Small intestine (tissue), 7 donors: ENCODE measurements around the gene RNLS. TPM values are rescaled to one million over a fixed set of nuclear protein-coding genes. Genes with fewer than 3 reads are reported as not detected.

Source experiments
- DNase-seq, 2 donors: peaks; one replicate each; pipeline versions ENCODE4 v3.0.0 to v3.0.0-alpha.2; 2013
- FAIRE-seq: peaks from 2 replicates; lab custom pipeline; 2012; peaks lifted over from hg19 to GRCh38; lab: Jason Lieb, UNC
- H3K27ac ChIP-seq, 3 donors: one replicate each; pipeline ENCODE4 v1.5.1; 2013; ENCODE audit warnings: low read length in 2 of 3, mild to moderate bottlenecking in 2 of 3, control low read depth in 1 of 3, inconsistent platforms in 1 of 3, low read depth in 1 of 3, moderate library complexity in 1 of 3
- H3K27me3 ChIP-seq, 3 donors: one replicate each; pipeline ENCODE4 v1.6.1; 2013; ENCODE audit warnings: low read length in 3 of 3, inconsistent platforms in 1 of 3; ENCODE audit not compliant: control insufficient read depth in 3 of 3, insufficient read depth in 3 of 3
- H3K36me3 ChIP-seq, 3 donors: one replicate each; pipeline ENCODE4 v1.6.1; 2013; ENCODE audit warnings: low read length in 3 of 3, inconsistent platforms in 1 of 3, low read depth in 1 of 3, mild to moderate bottlenecking in 1 of 3, moderate library complexity in 1 of 3; ENCODE audit not compliant: control insufficient read depth in 3 of 3, insufficient read depth in 2 of 3
- H3K4me1 ChIP-seq, 3 donors: one replicate each; pipeline ENCODE4 v1.6.1; 2013; ENCODE audit warnings: low read length in 2 of 3, inconsistent platforms in 1 of 3, low read depth in 1 of 3, mild to moderate bottlenecking in 1 of 3, moderate library complexity in 1 of 3; ENCODE audit not compliant: control insufficient read depth in 3 of 3, insufficient read depth in 2 of 3
- H3K4me3 ChIP-seq, 3 donors: one replicate each; pipeline ENCODE4 v1.5.1; 2013; ENCODE audit warnings: low read length in 3 of 3, control low read depth in 1 of 3, inconsistent platforms in 1 of 3, low read depth in 1 of 3, mild to moderate bottlenecking in 1 of 3, moderate library complexity in 1 of 3
- H3K9me3 ChIP-seq, 2 donors: one replicate each; pipeline ENCODE4 v1.6.1; 2013; ENCODE audit warnings: low read depth in 1 of 2, low read length in 1 of 2; ENCODE audit not compliant: control insufficient read depth in 2 of 2, insufficient read depth in 1 of 2
- WGBS, 3 donors: extraction: QIAGEN DNeasy Blood & Tissue Kit; methylation state at CpG; one replicate each; pipeline ENCODE4 v1.1.7; 2013; 5-methylcytosine and 5-hydroxymethylcytosine counted together
- polyA plus RNA-seq, 4 donors: library from polyadenylated mRNA; stranded (reverse) in 3 of 4; unstranded in 1 of 4; fragments of 200-250 nt in 3 of 4; fragments of 120-200 nt in 1 of 4; gene quantifications; one replicate each; pipeline versions ENCODE4 v1.2.1 to v1.2.3, GENCODE V29; 2013
- donor health status: healthy with polysubstance abuse.
- donor health status: control.
- donor health status: control.
- donor health status: Bipolar disorder and iron deficiency.
- donor health status: healthy.

Gene RNLS
- polyA plus RNA-seq, 4 donors, result 8.6 to 24.0 (median 12.8) TPM

- DNase-seq, result peak in 1 of 2 donors; percentile 7
- no peaks in the 10 kb centered on the region for H3K4me1 ChIP-seq
- no peaks in the 10 kb centered on the region for H3K36me3 ChIP-seq
- FAIRE-seq, result no peak
- no peaks in the 10 kb centered on the region for H3K9me3 ChIP-seq
- H3K27me3 ChIP-seq, result no peaks in the 10 kb centered on the region
- H3K4me3 ChIP-seq, result no peak overlapping the region
- no peak overlapping the region for H3K27ac ChIP-seq
Measured at GRCh38 chr10:88437411-88437810, 145.7 kb downstream of the RNLS start.

GRCh38 chr10:88433565-88434186 is 149.4 kb downstream of the RNLS start:
- no peaks in the 10 kb centered on the region for H3K27me3 ChIP-seq
- DNase-seq, result no peak
- no peak for FAIRE-seq
- 78 to 89% (median 83%) methylated on average over 2 of the region's 2 CpGs for whole genome bisulfite sequencing, 3 donors
- no peaks in the 10 kb centered on the region for H3K9me3 ChIP-seq
- no peak overlapping the region for H3K4me3 ChIP-seq
- H3K27ac ChIP-seq, result no peak overlapping the region
- no peaks in the 10 kb centered on the region for H3K36me3 ChIP-seq
- no peaks in the 10 kb centered on the region for H3K4me1 ChIP-seq

- FAIRE-seq, result no peak
- DNase-seq, result no peak
- 93 to 100% (median 100%) methylated on average over 1 of the region's 1 CpG for WGBS, 3 donors
- Histone ChIP-seq H3K9me3 (no peaks in the 10 kb centered on the region), H3K36me3 (no peaks in the 10 kb centered on the region), H3K4me1 (no peaks in the 10 kb centered on the region), H3K4me3 (no peak overlapping the region), H3K27ac (no peak overlapping the region), H3K27me3 (no peaks in the 10 kb centered on the region)
Measured at GRCh38 chr10:88431103-88431502, 152.0 kb downstream of the RNLS start.

GRCh38 chr10:88428976-88429375 is 154.1 kb downstream of the RNLS start:
- DNase-seq (no peak), FAIRE-seq (no peak)
- Histone ChIP-seq H3K4me1 (no peaks in the 10 kb centered on the region), H3K36me3 (no peaks in the 10 kb centered on the region), H3K4me3 (no peak overlapping the region), H3K9me3 (no peaks in the 10 kb centered on the region), H3K27me3 (no peaks in the 10 kb centered on the region), H3K27ac (no peak overlapping the region)
- 84 to 96% (median 93%) methylated on average over 1 of the region's 1 CpG for WGBS, 3 donors

GRCh38 chr10:88428442-88428841 is 154.7 kb downstream of the RNLS start:
- Histone ChIP-seq H3K4me1 (no peaks in the 10 kb centered on the region), H3K9me3 (no peaks in the 10 kb centered on the region), H3K27ac (no peak overlapping the region), H3K36me3 (no peaks in the 10 kb centered on the region), H3K27me3 (no peaks in the 10 kb centered on the region), H3K4me3 (no peak overlapping the region)
- FAIRE-seq (no peak), DNase-seq (peak in 1 of 2 donors; percentile 7)
- 23 to 45% (median 38%) methylated on average over 1 of the region's 1 CpG for WGBS, 3 donors

- FAIRE-seq (no peak), DNase-seq (peak in 1 of 2 donors; percentile 13)
- H3K4me3 ChIP-seq, result no peak overlapping the region
- 19 to 67% (median 44%) methylated on average over 2 of the region's 2 CpGs for WGBS, 3 donors
- no peaks in the 10 kb centered on the region for H3K27me3 ChIP-seq
- H3K27ac ChIP-seq, result no peak overlapping the region
- no peaks in the 10 kb centered on the region for H3K9me3 ChIP-seq
- no peaks in the 10 kb centered on the region for H3K36me3 ChIP-seq
- no peaks in the 10 kb centered on the region for H3K4me1 ChIP-seq
Measured at GRCh38 chr10:88427024-88427423, 156.1 kb downstream of the RNLS start.

- no peak for FAIRE-seq
- H3K27me3 ChIP-seq, result no peaks in the 10 kb centered on the region
Measured at GRCh38 chr10:88424881-88425280, 158.2 kb downstream of the RNLS start.

GRCh38 chr10:88423732-88424131 is 159.4 kb downstream of the RNLS start:
- Histone ChIP-seq H3K36me3 (no peaks in the 10 kb centered on the region), H3K4me1 (no peaks in the 10 kb centered on the region), H3K27me3 (no peaks in the 10 kb centered on the region), H3K27ac (no peak overlapping the region), H3K9me3 (no peaks in the 10 kb centered on the region), H3K4me3 (no peak overlapping the region)
- FAIRE-seq (no peak), DNase-seq (no peak)

More at GRCh38 chr10:88424881-88425280, 158.2 kb downstream of the RNLS start:
- no peaks in the 10 kb centered on the region for H3K4me1 ChIP-seq
- H3K9me3 ChIP-seq, result no peaks in the 10 kb centered on the region
- WGBS, 3 donors, result 59 to 81% (median 77%) methylated on average over 5 of the region's 5 CpGs
- no peak overlapping the region for H3K27ac ChIP-seq
- no peak for DNase-seq
- H3K36me3 ChIP-seq, result no peaks in the 10 kb centered on the region
- H3K4me3 ChIP-seq, result no peak overlapping the region

GRCh38 chr10:88421590-88421989 is 161.5 kb downstream of the RNLS start:
- Histone ChIP-seq H3K36me3 (no peaks in the 10 kb centered on the region), H3K9me3 (no peaks in the 10 kb centered on the region), H3K4me3 (no peak overlapping the region), H3K4me1 (no peaks in the 10 kb centered on the region), H3K27me3 (no peaks in the 10 kb centered on the region), H3K27ac (no peak overlapping the region)
- 93 to 98% (median 97%) methylated on average over 4 of the region's 4 CpGs for WGBS, 3 donors
- no peak for DNase-seq
- no peak for FAIRE-seq
